GM23338 (cell line): Measurements from ENCODE around the gene SCRT2. TPM values are rescaled to one million over a fixed set of nuclear protein-coding genes. Genes with fewer than 3 reads are reported as not detected.

Experiments
- ATAC-seq: fragments of 200-7000 bp; cut with Tn5 transposase; 3 replicates; pipeline ENCODE4 v1.9.1; 2020
- DNase-seq: peaks from one replicate; pipeline ENCODE4 v3.0.0-alpha.2; 2015; ENCODE audit warnings: low spot score
- H2AFZ ChIP-seq: fragments of 200-600 bp; sonication (generic); 2 replicates; pipeline ENCODE4 v1.8.0; 2016; ENCODE audit warnings: antibody characterized with exemption, mild to moderate bottlenecking, moderate library complexity
- H3F3A ChIP-seq: fragments of 200-600 bp; sonication (generic); replicated peaks from 2 replicates; pipeline ENCODE4 v1.8.0; 2017; ENCODE audit warnings: antibody characterized with exemption, mixed run types, low read depth
- H3K27ac ChIP-seq: fragments of 200-600 bp; sonication (generic); 2 replicates; pipeline ENCODE4 v1.6.1; 2016; ENCODE audit warnings: low read depth
- H3K27me3 ChIP-seq: fragments of 200-600 bp; sonication (generic); 2 replicates; pipeline ENCODE4 v1.8.0; 2016; ENCODE audit warnings: mild to moderate bottlenecking, mixed run types, moderate library complexity; ENCODE audit not compliant: insufficient read depth
- H3K36me3 ChIP-seq: fragments of 200-600 bp; sonication (generic); 2 replicates; pipeline ENCODE4 v1.8.0; 2016; ENCODE audit warnings: mild to moderate bottlenecking; ENCODE audit not compliant: insufficient read depth
- H3K4me1 ChIP-seq: fragments of 200-600 bp; sonication (generic); 2 replicates; pipeline ENCODE4 v1.8.0; 2016; ENCODE audit warnings: mild to moderate bottlenecking, moderate library complexity; ENCODE audit not compliant: insufficient read depth
- H3K4me2 ChIP-seq: fragments of 200-600 bp; sonication (generic); 2 replicates; pipeline ENCODE4 v1.7.1; 2017; ENCODE audit warnings: mixed run types
- H3K4me3 ChIP-seq: fragments of 200-600 bp; sonication (generic); 2 replicates; pipeline ENCODE4 v1.6.1; 2016; ENCODE audit warnings: mixed run types
- H3K79me2 ChIP-seq: fragments of 200-600 bp; sonication (generic); replicated peaks from 2 replicates; pipeline ENCODE4 v1.8.0; 2017; ENCODE audit warnings: mild to moderate bottlenecking; ENCODE audit not compliant: insufficient read depth
- H3K9me2 ChIP-seq: fragments of 200-600 bp; sonication (generic); 2 replicates; pipeline ENCODE4 v1.8.0; 2017; ENCODE audit not compliant: insufficient read depth
- H4K20me1 ChIP-seq: fragments of 200-600 bp; sonication (generic); replicated peaks from 2 replicates; pipeline ENCODE4 v1.8.0; 2017; ENCODE audit warnings: mild to moderate bottlenecking; ENCODE audit not compliant: insufficient read depth
- H3K27ac Mint-ChIP-seq: 2 replicates; pipeline ENCODE4 v1.8.0; 2020; ENCODE audit warnings: inconsistent platforms, mild to moderate bottlenecking, moderate library complexity, mixed read lengths
- H3K27me3 Mint-ChIP-seq: 3 replicates; pipeline ENCODE4 v1.8.0; 2022; ENCODE audit warnings: low read depth, mild to moderate bottlenecking, moderate library complexity, mixed read lengths, inconsistent platforms; ENCODE audit not compliant: insufficient read depth, poor library complexity
- H3K36me3 Mint-ChIP-seq: 3 replicates; pipeline ENCODE4 v1.8.0; 2021; ENCODE audit warnings: low read depth, mild to moderate bottlenecking, inconsistent platforms, moderate library complexity, mixed read lengths
- H3K4me1 Mint-ChIP-seq: 3 replicates; pipeline ENCODE4 v1.8.0; 2020; ENCODE audit warnings: mild to moderate bottlenecking, inconsistent platforms, mixed read lengths
- H3K4me3 Mint-ChIP-seq: 3 replicates; pipeline ENCODE4 v1.8.0; 2021; ENCODE audit warnings: moderate library complexity, mild to moderate bottlenecking, inconsistent platforms, mixed read lengths
- H3K9me3 Mint-ChIP-seq: 3 replicates; pipeline ENCODE4 v1.8.0; 2020; ENCODE audit warnings: moderate library complexity, mild to moderate bottlenecking, inconsistent platforms, mixed read lengths
- CREB1 ChIP-seq: fragments of 250-450 bp; sonication (Bioruptor Pico); IDR thresholded peaks from 2 replicates; pipeline ENCODE4 v1.5.0; 2020; ENCODE audit warnings: low read depth, mild to moderate bottlenecking, moderate library complexity
- EZH2 ChIP-seq: fragments of 200-600 bp; sonication (generic); IDR thresholded peaks from one replicate; pipeline ENCODE4 v1.8.0; 2017; ENCODE audit warnings: antibody characterized with exemption, mild to moderate bottlenecking, low read depth; ENCODE audit not compliant: unreplicated experiment
- EZH2phosphoT487 ChIP-seq: fragments of 200-600 bp; sonication (generic); IDR thresholded peaks from one replicate; pipeline ENCODE4 v1.8.1; 2018; ENCODE audit warnings: antibody characterized with exemption; ENCODE audit not compliant: unreplicated experiment
- JUNB ChIP-seq: IDR thresholded peaks from one replicate; pipeline ENCODE4 v1.6.1; 2016; ENCODE audit warnings: antibody characterized with exemption; ENCODE audit not compliant: unreplicated experiment
- NANOG ChIP-seq: IDR thresholded peaks from 2 replicates; pipeline ENCODE4 v1.6.1; 2016; ENCODE audit warnings: antibody characterized with exemption, borderline replicate concordance
- POLR2AphosphoS5 ChIP-seq: IDR thresholded peaks from 2 replicates; pipeline ENCODE4 v1.6.1; 2016; ENCODE audit warnings: antibody characterized with exemption, low read depth
- STAT1 ChIP-seq: IDR thresholded peaks from one replicate; pipeline ENCODE4 v1.6.1; 2016; ENCODE audit warnings: antibody characterized with exemption; ENCODE audit not compliant: unreplicated experiment
- ZNF114 ChIP-seq: fragments of 250-450 bp; sonication (Bioruptor Pico); IDR thresholded peaks from 2 replicates; pipeline ENCODE4 v1.5.0; 2020; ENCODE audit warnings: mild to moderate bottlenecking, moderate library complexity
- ZNF331 ChIP-seq: fragments of 250-450 bp; sonication (Bioruptor Pico); IDR thresholded peaks from 2 replicates; pipeline ENCODE4 v1.5.0; 2020; ENCODE audit warnings: low read depth, mild to moderate bottlenecking, moderate library complexity
- polyA plus RNA-seq: library from polyadenylated mRNA; unstranded; fragments of >200 nt; fragmentation: Nextera tagmentation; extraction: Ambion mirVana; gene quantifications from 2 replicates; pipeline ENCODE4 v1.2.1, GENCODE V29; 2016
- total RNA-seq: library from RNA; depleted of rRNA; stranded (reverse); fragments of >200 nt; shearing (Covaris generic); gene quantifications from 2 replicates; pipeline ENCODE4 v1.2.3, GENCODE V29; 2014
- TF ChIP-seq, protein P1 (sequence below), 2 experiments: fragments of 200-600 bp in 1 of 2; sonication (generic) in 1 of 2; conservative IDR thresholded peaks; 2 replicates each; pipeline versions ENCODE4 v1.5.1 to v1.6.1; 2016 to 2017; ENCODE audit warnings: antibody characterized with exemption in 2 of 2, low read depth in 2 of 2, mild to moderate bottlenecking in 2 of 2, moderate library complexity in 1 of 2
- TF ChIP-seq, protein P2 (sequence below): IDR thresholded peaks from 2 replicates; pipeline ENCODE4 v1.6.1; 2016; ENCODE audit warnings: antibody characterized with exemption

Gene SCRT2
- total and polyA plus RNA-seq, 2 experiments from 2014 or later, result 0.31 TPM; not detected in 1

DNA sequence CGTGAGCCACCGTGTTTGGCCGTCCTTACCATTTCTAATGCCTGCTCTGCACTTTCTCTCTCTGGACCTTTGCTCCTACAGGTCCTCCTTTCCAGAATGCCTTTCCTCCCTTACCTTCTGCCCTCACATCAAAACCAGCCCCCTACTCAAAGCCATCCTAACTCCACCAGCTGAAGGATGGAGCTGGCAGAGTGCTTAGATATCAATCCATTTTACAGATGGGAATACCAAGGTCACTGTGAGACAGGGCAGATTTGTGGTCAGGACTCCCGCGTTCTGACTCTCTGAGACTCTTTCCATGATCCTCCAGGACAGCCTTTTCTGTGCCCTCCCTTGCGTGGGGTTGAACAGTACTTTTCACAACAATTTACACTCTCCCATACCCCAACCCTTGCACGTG is 41.7 kb upstream of the SCRT2 start (continued):
- no peak for TF ChIP-seq CREB1 (CRISPR knock-in tag)
- TF ChIP-seq, protein P1, sequence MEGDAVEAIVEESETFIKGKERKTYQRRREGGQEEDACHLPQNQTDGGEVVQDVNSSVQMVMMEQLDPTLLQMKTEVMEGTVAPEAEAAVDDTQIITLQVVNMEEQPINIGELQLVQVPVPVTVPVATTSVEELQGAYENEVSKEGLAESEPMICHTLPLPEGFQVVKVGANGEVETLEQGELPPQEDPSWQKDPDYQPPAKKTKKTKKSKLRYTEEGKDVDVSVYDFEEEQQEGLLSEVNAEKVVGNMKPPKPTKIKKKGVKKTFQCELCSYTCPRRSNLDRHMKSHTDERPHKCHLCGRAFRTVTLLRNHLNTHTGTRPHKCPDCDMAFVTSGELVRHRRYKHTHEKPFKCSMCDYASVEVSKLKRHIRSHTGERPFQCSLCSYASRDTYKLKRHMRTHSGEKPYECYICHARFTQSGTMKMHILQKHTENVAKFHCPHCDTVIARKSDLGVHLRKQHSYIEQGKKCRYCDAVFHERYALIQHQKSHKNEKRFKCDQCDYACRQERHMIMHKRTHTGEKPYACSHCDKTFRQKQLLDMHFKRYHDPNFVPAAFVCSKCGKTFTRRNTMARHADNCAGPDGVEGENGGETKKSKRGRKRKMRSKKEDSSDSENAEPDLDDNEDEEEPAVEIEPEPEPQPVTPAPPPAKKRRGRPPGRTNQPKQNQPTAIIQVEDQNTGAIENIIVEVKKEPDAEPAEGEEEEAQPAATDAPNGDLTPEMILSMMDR (conservative IDR thresholded peaks at IDR 0.05; ENCODE audit: low read depth in 2 of 2), result no peak
- no peak for TF ChIP-seq EZH2phosphoT487
- TF ChIP-seq POLR2AphosphoS5, result no peak
- TF ChIP-seq ZNF114, result no peak
- TF ChIP-seq JUNB, result no peak
- no peak for TF ChIP-seq NANOG
- TF ChIP-seq EZH2, result no peak
- TF ChIP-seq, protein P2, sequence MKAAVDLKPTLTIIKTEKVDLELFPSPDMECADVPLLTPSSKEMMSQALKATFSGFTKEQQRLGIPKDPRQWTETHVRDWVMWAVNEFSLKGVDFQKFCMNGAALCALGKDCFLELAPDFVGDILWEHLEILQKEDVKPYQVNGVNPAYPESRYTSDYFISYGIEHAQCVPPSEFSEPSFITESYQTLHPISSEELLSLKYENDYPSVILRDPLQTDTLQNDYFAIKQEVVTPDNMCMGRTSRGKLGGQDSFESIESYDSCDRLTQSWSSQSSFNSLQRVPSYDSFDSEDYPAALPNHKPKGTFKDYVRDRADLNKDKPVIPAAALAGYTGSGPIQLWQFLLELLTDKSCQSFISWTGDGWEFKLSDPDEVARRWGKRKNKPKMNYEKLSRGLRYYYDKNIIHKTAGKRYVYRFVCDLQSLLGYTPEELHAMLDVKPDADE, result no peak
- TF ChIP-seq ZNF331 (CRISPR knock-in tag), result no peak

DNA sequence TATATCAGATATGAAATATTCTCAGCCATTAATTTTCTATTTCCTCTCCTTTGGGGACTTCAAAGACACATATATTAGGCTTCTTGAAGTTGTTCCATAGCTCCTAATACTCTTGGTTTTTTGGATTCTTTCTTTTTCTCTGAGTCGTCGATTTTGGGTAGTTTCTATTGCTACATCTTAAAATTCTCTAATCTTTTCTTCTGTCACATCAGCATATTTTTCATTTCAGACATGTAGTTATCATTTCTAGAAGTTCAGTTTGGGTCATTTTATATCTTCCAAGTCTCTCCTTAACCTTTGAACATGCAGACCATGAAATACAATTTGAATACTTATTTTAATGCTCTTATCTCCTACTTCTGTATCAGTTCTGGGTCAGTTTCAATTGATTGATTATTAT is 38.9 kb upstream of the SCRT2 start:
- no peak for TF ChIP-seq JUNB
- TF ChIP-seq STAT1, result no peak
- TF ChIP-seq EZH2, result no peak
- Mint-ChIP-seq H3K4me1 (peaks cover 13% of the 10 kb centered on the region), H3K27ac (no peak overlapping the region), H3K27me3 (peaks cover 11% of the 10 kb centered on the region), H3K36me3 (peaks cover under 1% of the 10 kb centered on the region; the same call in 1 of the 3 replicates), H3K9me3 (peaks cover 7% of the 10 kb centered on the region; the same call in 2 of the 3 replicates), H3K4me3 (no peak overlapping the region)
- H3K4me2 ChIP-seq, result no peak overlapping the region
- no peak overlapping the region for H3K27ac ChIP-seq
- H3K4me1 ChIP-seq, result peaks cover under 1% of the 10 kb centered on the region; the same call in 1 of the 2 replicates
- H3K27me3 ChIP-seq, result peaks cover 24% of the 10 kb centered on the region
- no peaks in the 10 kb centered on the region for H3K36me3 ChIP-seq
- no peak overlapping the region for H3K4me3 ChIP-seq
- no peaks in the 10 kb centered on the region for H3F3A ChIP-seq
- H3K79me2 ChIP-seq, result no peaks in the 10 kb centered on the region
- no peak overlapping the region for H2AFZ ChIP-seq
- no peaks in the 10 kb centered on the region for H3K9me2 ChIP-seq
- DNase-seq (no peak), ATAC-seq (no peak)
- H4K20me1 ChIP-seq, result no peaks in the 10 kb centered on the region

DNA sequence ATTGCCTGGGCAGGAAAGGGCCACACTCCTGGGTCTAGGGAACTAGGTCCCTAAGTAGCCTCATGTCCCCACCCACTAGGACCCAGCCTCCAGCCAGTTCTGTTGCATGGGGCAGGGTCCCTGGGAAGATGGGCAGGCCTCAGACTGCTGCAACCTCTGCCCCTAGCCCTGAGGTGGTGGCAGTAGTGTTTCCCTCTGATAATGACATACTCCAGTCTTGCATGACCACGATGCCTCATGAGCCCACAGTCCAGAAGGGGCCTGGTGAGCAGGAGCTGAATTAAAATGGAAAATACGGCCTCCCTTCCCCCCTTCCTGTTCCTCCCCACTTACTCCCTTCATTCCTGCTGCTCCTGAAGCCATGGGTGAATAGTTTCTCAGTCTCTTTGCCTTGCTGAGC is 36.0 kb upstream of the SCRT2 start:
- Histone ChIP-seq H3K4me1 (peaks cover 13% of the 10 kb centered on the region; the same call in 1 of the 2 replicates), H3F3A (no peaks in the 10 kb centered on the region), H3K27ac (no peak overlapping the region), H3K27me3 (peaks cover 43% of the 10 kb centered on the region), H2AFZ (no peak overlapping the region; the same call in 1 of the 2 replicates), H4K20me1 (no peaks in the 10 kb centered on the region), H3K9me2 (no peaks in the 10 kb centered on the region), H3K36me3 (no peaks in the 10 kb centered on the region), H3K79me2 (no peaks in the 10 kb centered on the region), H3K4me3 (no peak overlapping the region), H3K4me2 (no peak overlapping the region)
- Mint-ChIP-seq H3K4me1 (peaks cover 25% of the 10 kb centered on the region), H3K9me3 (peaks cover 27% of the 10 kb centered on the region), H3K36me3 (peaks cover 15% of the 10 kb centered on the region), H3K27me3 (peaks cover 25% of the 10 kb centered on the region), H3K4me3 (no peak overlapping the region), H3K27ac (no peak overlapping the region)
- no peak for ATAC-seq
- DNase-seq, result no peak
- TF ChIP-seq ZNF114 (no peak), ZNF331 (CRISPR knock-in tag) (no peak), CREB1 (CRISPR knock-in tag) (no peak), EZH2phosphoT487 (no peak)
- TF ChIP-seq, protein P1 (conservative IDR thresholded peaks at IDR 0.05; ENCODE audit: low read depth in 2 of 2), result no peak
